SK-N-MC (cell line): ENCODE measurements around the gene RAB11FIP3.

ENCODE experiments used
- DNase-seq: peaks from one replicate; pipeline ENCODE4 v3.0.0-alpha.2; 2011; ENCODE audit warnings: low read depth, low spot score
- H3K27ac ChIP-seq: fragments of 200-600 bp; sonication (generic); 2 replicates; pipeline ENCODE4 v1.5.1; 2016; ENCODE audit warnings: mixed run types
- H3K36me3 ChIP-seq: fragments of 200-600 bp; sonication (generic); 2 replicates; pipeline ENCODE4 v1.6.1; 2017; ENCODE audit warnings: antibody characterized with exemption, low read length, mixed read lengths; ENCODE audit not compliant: insufficient read depth
- H3K4me3 ChIP-seq: fragments of 200-600 bp; sonication (generic); 2 replicates; pipeline ENCODE4 v1.5.1; 2016
- H3K9ac ChIP-seq: fragments of 200-600 bp; sonication (generic); 2 replicates; pipeline ENCODE4 v1.8.0; 2017; ENCODE audit warnings: mixed run types, mixed read lengths; ENCODE audit not compliant: insufficient read length
- H3K9me3 ChIP-seq: fragments of 200-600 bp; sonication (generic); 2 replicates; pipeline ENCODE4 v1.6.1; 2017; ENCODE audit warnings: low read depth, mild to moderate bottlenecking, antibody characterized with exemption, low read length, moderate library complexity, mixed read lengths
- EZH2 ChIP-seq: fragments of 200-600 bp; sonication (generic); IDR thresholded peaks from one replicate; pipeline ENCODE4 v1.6.1; 2017; ENCODE audit warnings: antibody characterized with exemption
- FOXP2 ChIP-seq: optimal IDR thresholded peaks from 2 replicates; pipeline ENCODE3; 2011; ENCODE audit warnings: mild to moderate bottlenecking, moderate library complexity; ENCODE audit not compliant: insufficient read depth; ENCODE audit errors: extremely low read length, control extremely low read depth
- POLR2AphosphoS5 ChIP-seq: IDR thresholded peaks from 2 replicates; pipeline ENCODE4 v1.6.1; 2012; ENCODE audit warnings: mild to moderate bottlenecking, low read depth, low read length, borderline replicate concordance

RAB11FIP3 gene

DNA sequence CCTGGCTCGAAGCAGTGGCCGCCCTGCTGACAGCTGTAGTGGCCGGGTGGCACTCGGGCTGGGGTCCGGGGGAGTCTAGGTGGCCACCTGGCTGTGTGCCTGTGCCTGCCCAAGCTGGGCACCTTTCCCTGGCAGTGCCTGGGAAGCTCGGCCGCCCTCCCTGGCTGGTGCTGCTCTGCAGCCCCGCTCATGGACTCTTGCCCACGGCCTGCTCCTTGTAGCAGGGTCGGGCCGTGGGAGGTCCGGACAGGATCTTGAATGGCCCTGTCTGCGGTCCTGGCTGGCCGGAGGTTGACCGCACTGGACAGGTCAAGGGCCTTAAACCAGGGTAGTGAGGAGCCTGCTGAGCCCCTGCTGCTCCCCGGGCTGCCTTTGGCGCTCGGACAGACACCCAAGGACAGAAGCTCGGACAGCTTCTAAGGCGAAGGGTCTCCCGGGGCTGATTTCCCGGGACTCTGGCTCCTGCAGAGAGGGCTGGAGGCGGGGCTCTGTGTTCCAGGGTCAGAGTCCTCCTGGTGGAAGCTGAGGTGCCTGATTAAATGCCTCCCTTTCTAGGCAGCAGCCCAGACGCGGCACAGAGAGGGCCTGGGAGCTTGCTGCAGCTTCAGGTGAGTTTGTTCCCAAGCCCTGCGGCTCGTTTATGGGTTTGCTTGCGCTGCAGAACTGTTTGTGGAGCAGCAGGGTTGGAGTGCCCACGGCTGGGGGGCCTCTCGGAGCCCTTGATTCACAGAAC is 108.1 kb downstream of the RAB11FIP3 start:
- no peak overlapping the region for H3K27ac ChIP-seq
- no peak overlapping the region for H3K9ac ChIP-seq
- H3K36me3 ChIP-seq: no peaks in the 10 kb centered on the region; the same call in 1 of the 2 replicates
- TF ChIP-seq FOXP2 (no peak), POLR2AphosphoS5 (no peak), EZH2 (no peak)
- no peaks in the 10 kb centered on the region for H3K9me3 ChIP-seq
- H3K4me3 ChIP-seq: no peak overlapping the region
- DNase-seq: no peak

DNA sequence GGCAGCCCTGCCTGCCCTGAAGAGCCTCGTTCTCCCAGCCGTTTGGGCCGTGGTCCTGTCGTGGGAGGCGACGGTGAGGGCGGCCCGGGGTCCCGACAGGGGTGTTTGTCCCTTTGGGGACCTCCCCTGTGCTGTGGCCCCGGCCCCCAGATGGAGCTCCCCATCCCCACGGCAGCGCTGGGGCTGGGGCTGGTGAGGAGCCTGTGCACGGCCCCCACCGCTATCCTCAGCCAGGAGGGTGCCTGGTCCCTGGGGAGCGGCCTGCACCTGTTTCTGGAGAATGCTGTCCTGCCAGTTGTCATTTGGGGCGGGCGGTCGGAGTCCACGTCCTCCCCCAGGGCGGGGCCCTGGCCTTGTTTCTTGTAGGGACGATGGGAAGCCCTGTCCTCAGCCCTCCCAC is 108.7 kb downstream of the RAB11FIP3 start:
- H3K27ac ChIP-seq: no peak overlapping the region
- H3K9ac ChIP-seq: no peak overlapping the region
- no peaks in the 10 kb centered on the region; the same call in 1 of the 2 replicates for H3K36me3 ChIP-seq
- TF ChIP-seq POLR2AphosphoS5: no peak
- TF ChIP-seq EZH2: no peak
- no peak for TF ChIP-seq FOXP2
- no peaks in the 10 kb centered on the region for H3K9me3 ChIP-seq
- no peak overlapping the region for H3K4me3 ChIP-seq
- DNase-seq: no peak

DNA sequence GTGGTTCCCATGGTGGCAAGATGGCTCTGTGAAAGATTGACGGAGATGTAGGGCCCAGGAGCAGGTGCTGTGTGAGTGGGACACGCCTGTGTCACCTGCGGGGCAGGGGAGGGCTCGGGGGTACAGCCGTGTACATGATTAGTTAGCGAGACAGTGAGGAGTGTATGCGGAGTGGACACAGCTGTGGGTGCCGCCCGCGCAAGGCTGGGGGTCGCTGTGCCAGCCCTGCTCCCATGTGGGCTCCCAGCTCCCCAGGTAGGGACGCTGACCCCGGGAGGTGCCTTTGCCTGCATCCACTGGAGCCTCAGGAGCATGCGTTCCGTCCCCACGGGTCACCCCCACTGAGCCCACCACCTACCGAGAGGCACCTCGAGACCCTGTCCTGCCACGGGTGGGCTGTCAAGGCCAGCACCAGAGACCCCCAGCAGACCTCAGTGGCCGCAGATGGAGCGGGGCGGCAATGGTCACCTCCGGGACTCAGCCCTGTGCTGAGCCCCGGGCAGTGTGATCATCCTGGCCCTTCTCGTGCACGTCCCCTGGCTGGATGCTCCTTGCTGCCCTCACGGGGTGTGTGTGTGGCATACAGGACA is 109.5 kb downstream of the RAB11FIP3 start:
- no peak overlapping the region for H3K9ac ChIP-seq
- DNase-seq: no peak
- no peak overlapping the region for H3K27ac ChIP-seq
- H3K4me3 ChIP-seq: no peak overlapping the region
- no peaks in the 10 kb centered on the region for H3K9me3 ChIP-seq
- H3K36me3 ChIP-seq: no peaks in the 10 kb centered on the region; the same call in 1 of the 2 replicates
- TF ChIP-seq FOXP2 (no peak), POLR2AphosphoS5 (no peak), EZH2 (no peak)

DNA sequence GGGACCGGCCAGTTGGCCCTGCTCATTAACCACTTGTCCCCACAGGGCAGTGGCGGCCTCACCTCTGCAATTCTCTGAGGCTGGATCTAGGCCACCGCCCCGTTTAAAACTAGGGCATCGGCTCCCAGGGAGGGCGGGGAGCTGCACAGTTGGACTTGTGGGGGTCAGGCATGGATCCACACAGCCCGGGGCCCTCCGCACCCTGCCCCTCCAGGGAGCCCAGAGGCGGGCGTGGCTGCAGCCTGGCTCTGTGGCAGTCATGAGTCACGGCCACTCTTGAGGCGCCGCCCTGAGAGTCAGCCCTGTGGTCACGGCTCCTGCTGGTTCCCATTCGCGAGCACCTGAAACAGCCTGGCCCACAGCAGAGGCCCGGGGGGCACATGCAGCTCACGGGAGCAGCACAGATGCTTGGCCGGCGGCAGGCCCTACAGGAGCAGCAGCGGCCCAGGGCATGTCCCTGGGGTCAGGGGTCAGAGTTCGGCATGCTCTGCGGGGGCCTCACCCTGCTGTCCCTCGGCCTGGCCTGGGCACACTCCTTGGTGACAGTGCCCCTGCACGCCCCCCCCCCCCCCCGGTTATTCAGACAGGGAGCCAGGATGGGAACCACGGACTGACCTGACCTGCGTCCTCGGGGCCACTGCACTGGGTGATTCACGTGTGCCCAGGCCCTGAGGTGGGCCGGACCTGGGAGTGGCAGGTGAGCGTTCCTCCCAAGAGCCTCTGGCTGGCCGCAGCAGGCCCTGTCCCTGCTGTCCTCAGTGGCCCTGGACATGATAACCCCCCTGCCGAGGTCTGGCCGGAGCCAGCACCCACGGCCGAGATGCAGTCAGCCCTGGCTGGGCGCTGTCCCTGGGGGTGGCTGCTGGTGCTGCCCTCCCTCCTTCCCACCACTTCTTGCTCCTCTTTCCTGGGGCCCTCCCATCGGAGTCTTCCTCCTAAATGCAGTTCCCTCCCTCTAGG is 110.3 kb downstream of the RAB11FIP3 start:
- no peak for DNase-seq
- no peak overlapping the region for H3K27ac ChIP-seq

DNA sequence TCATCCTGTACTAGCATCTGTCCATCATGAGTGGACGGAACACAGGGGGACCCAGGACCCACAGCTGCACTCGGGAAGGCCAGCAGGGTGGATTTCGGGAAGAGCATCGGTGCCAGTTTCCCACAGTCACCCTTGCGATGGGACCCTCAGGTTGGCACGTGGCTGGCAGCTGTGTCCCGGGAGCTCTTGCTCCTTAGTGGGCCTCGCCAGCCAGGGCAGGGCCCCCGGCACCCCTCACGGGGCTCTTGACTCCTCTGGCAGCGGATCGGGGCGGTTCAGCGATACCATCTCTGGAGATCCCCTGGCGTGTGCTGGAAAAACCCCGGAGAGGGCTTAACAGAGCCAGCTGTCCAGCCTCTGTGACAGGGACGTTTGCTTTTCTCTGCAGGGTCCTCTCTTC is 111.3 kb downstream of the RAB11FIP3 start:
- Histone ChIP-seq H3K9ac (no peak overlapping the region), H3K36me3 (no peaks in the 10 kb centered on the region; the same call in 1 of the 2 replicates), H3K4me3 (no peak overlapping the region), H3K9me3 (no peaks in the 10 kb centered on the region), H3K27ac (no peak overlapping the region)
- no peak for DNase-seq
- TF ChIP-seq EZH2 (no peak), FOXP2 (no peak), POLR2AphosphoS5 (no peak)

More for the DNA sequence above, 110.3 kb downstream of the RAB11FIP3 start:
- TF ChIP-seq FOXP2 (no peak), POLR2AphosphoS5 (no peak), EZH2 (no peak)
- no peak overlapping the region for H3K9ac ChIP-seq
- H3K36me3 ChIP-seq: no peaks in the 10 kb centered on the region; the same call in 1 of the 2 replicates
- no peak overlapping the region for H3K4me3 ChIP-seq
- no peaks in the 10 kb centered on the region for H3K9me3 ChIP-seq

DNA sequence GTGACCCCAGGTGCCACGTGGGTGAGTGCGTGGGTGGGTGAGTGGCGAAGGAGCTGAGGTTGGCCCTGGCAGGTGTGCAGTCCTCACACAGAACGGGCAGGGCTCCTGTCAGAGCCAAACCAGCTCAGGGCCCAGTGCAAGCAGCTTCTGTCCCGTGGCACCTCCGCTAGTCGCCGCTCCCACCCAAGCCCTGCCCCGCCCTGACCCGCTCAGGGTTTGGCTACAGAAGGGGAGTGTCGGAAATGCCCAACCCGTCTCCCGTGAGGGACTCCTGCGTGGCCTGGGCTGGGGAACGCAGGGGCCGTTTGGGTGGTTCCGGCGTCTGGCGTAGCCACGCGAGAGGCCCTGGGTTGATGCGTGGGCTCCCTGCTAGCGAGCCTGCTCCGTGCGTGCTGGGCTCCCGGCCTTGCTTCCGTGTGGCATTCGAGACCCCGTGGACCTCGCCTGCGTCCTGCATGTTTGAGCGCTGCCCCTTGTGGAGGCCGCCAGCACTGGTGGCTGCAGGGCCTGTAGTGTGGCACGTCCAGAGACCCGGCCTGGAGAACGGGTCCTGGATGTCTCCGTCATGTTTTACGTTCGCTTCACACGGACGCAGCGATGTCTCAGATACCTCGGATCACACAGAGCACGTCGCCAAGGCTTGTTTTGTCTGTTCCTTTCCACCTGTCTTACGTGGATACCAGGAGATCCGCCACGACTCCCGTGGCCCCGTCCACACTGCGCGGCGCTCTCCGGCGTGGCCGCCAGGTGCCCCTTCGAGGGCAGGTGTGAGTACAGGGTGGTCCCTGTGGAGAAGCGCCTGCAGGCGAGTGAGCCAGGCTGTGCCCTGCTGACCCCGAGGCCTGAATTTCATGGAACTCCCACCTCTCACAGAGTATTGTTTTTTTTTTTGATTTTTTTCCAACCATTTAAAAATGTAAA is 112.2 kb downstream of the RAB11FIP3 start:
- no peak overlapping the region for H3K9ac ChIP-seq
- no peaks in the 10 kb centered on the region; the same call in 1 of the 2 replicates for H3K36me3 ChIP-seq
- no peaks in the 10 kb centered on the region for H3K9me3 ChIP-seq
- DNase-seq: no peak
- TF ChIP-seq EZH2: no peak
- no peak for TF ChIP-seq FOXP2
- no peak for TF ChIP-seq POLR2AphosphoS5
- no peak overlapping the region for H3K27ac ChIP-seq
- no peak overlapping the region for H3K4me3 ChIP-seq

DNA sequence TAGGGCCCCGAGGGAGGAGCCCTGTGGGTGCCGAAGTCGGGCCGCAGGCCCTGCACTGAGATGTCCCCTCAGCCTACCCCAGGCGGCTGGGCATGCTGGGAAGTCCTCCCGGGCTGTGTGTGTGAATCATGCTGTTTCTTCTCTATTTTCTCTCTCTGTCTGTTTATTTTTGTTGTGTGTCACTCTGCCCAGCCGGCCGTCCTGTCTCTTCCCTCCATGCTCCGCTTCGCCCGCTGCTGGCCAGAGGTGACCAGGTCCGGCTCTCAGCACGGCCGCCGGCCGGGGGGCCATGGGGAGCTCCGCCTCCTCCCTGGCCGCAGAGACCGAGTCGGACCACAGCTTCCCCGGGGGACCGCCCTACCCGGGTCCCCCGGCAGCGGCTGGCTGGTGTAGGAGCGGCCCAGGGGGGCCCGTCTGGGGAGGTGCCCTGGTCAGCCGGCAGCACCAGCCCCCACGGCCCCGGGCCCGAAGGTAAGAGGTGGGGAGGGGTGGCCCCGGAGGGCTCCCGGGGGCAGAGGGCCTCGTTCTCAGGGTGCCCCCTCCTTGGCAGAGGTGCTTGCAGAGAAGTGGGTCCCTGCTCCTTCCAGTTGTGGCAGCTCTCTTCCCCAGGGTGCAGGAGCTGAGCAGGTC is 114.6 kb downstream of the RAB11FIP3 start:
- no peak overlapping the region for H3K4me3 ChIP-seq
- H3K27ac ChIP-seq: no peak overlapping the region
- no peaks in the 10 kb centered on the region; the same call in 1 of the 2 replicates for H3K36me3 ChIP-seq
- no peak overlapping the region for H3K9ac ChIP-seq
- DNase-seq: no peak
- H3K9me3 ChIP-seq: no peaks in the 10 kb centered on the region
- no peak for TF ChIP-seq POLR2AphosphoS5
- no peak for TF ChIP-seq EZH2
- no peak for TF ChIP-seq FOXP2
